Retina (tissue), 1 donor: ENCODE data around the gene SPINK4.

Experiments
- DNase-seq: peaks from one replicate; pipeline ENCODE4 v3.0.0-alpha.2; 2016

SPINK4 gene

GRCh38 chr9:33239921-33240320 lies at the start of gene SPINK4:
Gene SPINK4 (plus strand): TSS chr9:33240167. CDS start chr9:33240209, 42 bp downstream.
- DNase-seq = peak; percentile 18

- no peak for DNase-seq
Observed at GRCh38 chr9:33192493-33193255, 47.3 kb upstream of the SPINK4 start.

- no peak for DNase-seq
Observed at GRCh38 chr9:33193818-33194217, 46.1 kb upstream of the SPINK4 start.

- no peak for DNase-seq
Observed at GRCh38 chr9:33196736-33197135, 43.2 kb upstream of the SPINK4 start.

- no peak for DNase-seq
Observed at GRCh38 chr9:33197279-33198152, 42.5 kb upstream of the SPINK4 start.

GRCh38 chr9:33198165-33198564 lies 41.8 kb upstream of the SPINK4 start:
- DNase-seq = no peak

- DNase-seq = no peak
Observed at GRCh38 chr9:33202018-33202417, 37.9 kb upstream of the SPINK4 start.

GRCh38 chr9:33202552-33203201 lies 37.3 kb upstream of the SPINK4 start:
- DNase-seq = no peak

GRCh38 chr9:33209394-33209793 lies 30.6 kb upstream of the SPINK4 start:
- no peak for DNase-seq

GRCh38 chr9:33210006-33210715 lies 29.8 kb upstream of the SPINK4 start:
- DNase-seq = no peak

- no peak for DNase-seq
Observed at GRCh38 chr9:33211695-33212393, 28.1 kb upstream of the SPINK4 start.

GRCh38 chr9:33220681-33221567 lies 19.0 kb upstream of the SPINK4 start:
- DNase-seq = no peak

GRCh38 chr9:33221568-33221884 lies 18.4 kb upstream of the SPINK4 start:
- no peak for DNase-seq

GRCh38 chr9:33222031-33222430 lies 17.9 kb upstream of the SPINK4 start:
- no peak for DNase-seq

- DNase-seq = no peak
Observed at GRCh38 chr9:33223696-33224095, 16.3 kb upstream of the SPINK4 start.

GRCh38 chr9:33225319-33226147 lies 14.4 kb upstream of the SPINK4 start:
- DNase-seq = peak; percentile 65

GRCh38 chr9:33227008-33227398 lies 13.0 kb upstream of the SPINK4 start:
- DNase-seq = no peak

- DNase-seq = no peak
Observed at GRCh38 chr9:33227741-33228140, 12.2 kb upstream of the SPINK4 start.

GRCh38 chr9:33228606-33229005 lies 11.4 kb upstream of the SPINK4 start:
- DNase-seq = no peak

GRCh38 chr9:33229359-33230114 lies 10.4 kb upstream of the SPINK4 start:
- no peak for DNase-seq
